CMK (cell line): Measurements from ENCODE around the gene LIMK2.

Source experiments
- DNase-seq: peaks from one replicate; pipeline ENCODE4 v3.0.0-alpha.2; 2010; ENCODE audit warnings: low read depth

The LIMK2 gene

GRCh38 chr22:31272522-31273446 is 60.7 kb downstream of the LIMK2 start:
- DNase-seq, result no peak

- DNase-seq, result no peak
These were observed 61.9 kb downstream of the LIMK2 start for GRCh38 chr22:31274017-31274416.

GRCh38 chr22:31275018-31275417 is 62.9 kb downstream of the LIMK2 start:
- no peak for DNase-seq

GRCh38 chr22:31275576-31275975 is 63.5 kb downstream of the LIMK2 start:
- no peak for DNase-seq

GRCh38 chr22:31276426-31277167 is 64.5 kb downstream of the LIMK2 start:
- no peak for DNase-seq

GRCh38 chr22:31277741-31278140 is 65.6 kb downstream of the LIMK2 start:
- no peak for DNase-seq

- DNase-seq, result no peak
These were observed 66.1 kb downstream of the LIMK2 start for GRCh38 chr22:31278151-31278621.

GRCh38 chr22:31278626-31279326 is 66.7 kb downstream of the LIMK2 start:
- no peak for DNase-seq

GRCh38 chr22:31279327-31279669 is 67.2 kb downstream of the LIMK2 start:
- no peak for DNase-seq

GRCh38 chr22:31279821-31280505 is 67.9 kb downstream of the LIMK2 start:
- no peak for DNase-seq

GRCh38 chr22:31281733-31282132 is 69.6 kb downstream of the LIMK2 start:
- DNase-seq, result no peak

GRCh38 chr22:31282748-31283468 is 70.8 kb downstream of the LIMK2 start:
- DNase-seq, result no peak

- no peak for DNase-seq
These were observed 72.4 kb downstream of the LIMK2 start for GRCh38 chr22:31284281-31285155.

GRCh38 chr22:31286360-31287255 is 74.5 kb downstream of the LIMK2 start:
- DNase-seq, result no peak

GRCh38 chr22:31287818-31288495 is 75.9 kb downstream of the LIMK2 start:
- no peak for DNase-seq

- DNase-seq, result no peak
These were observed 76.6 kb downstream of the LIMK2 start for GRCh38 chr22:31288496-31289240.

GRCh38 chr22:31289344-31289743 is 77.2 kb downstream of the LIMK2 start:
- DNase-seq, result no peak
